ENCODE measurements around the gene HBE1. TPM values are rescaled to one million over a fixed set of nuclear protein-coding genes. Genes with fewer than 3 reads are reported as not detected.

HBE1 gene
- total and polyA plus RNA-seq, 4 donors: 2.1 to 14.6 TPM; not detected in 2

- no peak for ATAC-seq (ENCODE audit: insufficient read depth, low FRiP score)
- no peak for TF ChIP-seq CTCF (IDR thresholded peaks at IDR 0.05; ENCODE audit: control extremely low read depth, extremely low read depth)
Measured at GRCh38 chr11:5274395-5274794, 4.7 kb upstream of the HBE1 start.

GRCh38 chr11:5272395-5273017 is 2.8 kb upstream of the HBE1 start:
- no peaks in the 10 kb centered on the region for H3K27me3 ChIP-seq (ENCODE audit: control insufficient read depth in 3 of 3, insufficient read depth in 3 of 3, low read length in 2 of 3)
- DNase-seq (no peak), ATAC-seq (ENCODE audit: insufficient read depth, low FRiP score) (no peak)
- no peaks in the 10 kb centered on the region for H3K36me3 ChIP-seq (ENCODE audit: control insufficient read depth in 4 of 4, insufficient read depth in 4 of 4, low read length in 4 of 4)
- no peak for TF ChIP-seq CTCF (IDR thresholded peaks at IDR 0.05; ENCODE audit: control extremely low read depth, extremely low read depth)
- no peaks in the 10 kb centered on the region for H3K4me1 ChIP-seq (ENCODE audit: control insufficient read depth in 5 of 5, insufficient read depth in 5 of 5, low read length in 5 of 5)
- H3K27ac ChIP-seq (ENCODE audit: low read depth in 1 of 2, low read length in 1 of 2): no peak overlapping the region
- no peaks in the 10 kb centered on the region for H3K9me3 ChIP-seq (ENCODE audit: control insufficient read depth in 4 of 4, insufficient read depth in 3 of 4, low read length in 3 of 4)
- no peak overlapping the region for H3K9ac ChIP-seq (ENCODE audit: insufficient read depth in 1 of 2, low read length in 2 of 2)
- H3K4me3 ChIP-seq: no peak overlapping the region
- WGBS, 2 donors: 68 to 84% methylated on average over 4 of the region's 4 CpGs

More at GRCh38 chr11:5274395-5274794, 4.7 kb upstream of the HBE1 start:
- no peak overlapping the region for H3K9ac ChIP-seq (ENCODE audit: insufficient read depth in 1 of 2, low read length in 2 of 2)
- no peak overlapping the region for H3K27ac ChIP-seq (ENCODE audit: low read depth in 1 of 2, low read length in 1 of 2)
- no peak overlapping the region for H3K4me3 ChIP-seq
- 73 to 88% methylated on average over 5 of the region's 5 CpGs for WGBS, 2 donors
- DNase-seq: no peak
- H3K9me3 ChIP-seq (ENCODE audit: control insufficient read depth in 4 of 4, insufficient read depth in 3 of 4, low read length in 3 of 4): no peaks in the 10 kb centered on the region
- H3K27me3 ChIP-seq (ENCODE audit: control insufficient read depth in 3 of 3, insufficient read depth in 3 of 3, low read length in 2 of 3): no peaks in the 10 kb centered on the region
- no peaks in the 10 kb centered on the region for H3K4me1 ChIP-seq (ENCODE audit: control insufficient read depth in 5 of 5, insufficient read depth in 5 of 5, low read length in 5 of 5)
- H3K36me3 ChIP-seq (ENCODE audit: control insufficient read depth in 4 of 4, insufficient read depth in 4 of 4, low read length in 4 of 4): no peaks in the 10 kb centered on the region

GRCh38 chr11:5267033-5267563 is 2.6 kb downstream of the HBE1 start:
- 74 to 93% methylated on average over 2 of the region's 2 CpGs for WGBS, 2 donors
- Histone ChIP-seq H3K9ac (ENCODE audit: insufficient read depth in 1 of 2, low read length in 2 of 2) (no peak overlapping the region), H3K4me3 (no peak overlapping the region), H3K27ac (ENCODE audit: low read depth in 1 of 2, low read length in 1 of 2) (no peak overlapping the region), H3K27me3 (ENCODE audit: control insufficient read depth in 3 of 3, insufficient read depth in 3 of 3, low read length in 2 of 3) (no peaks in the 10 kb centered on the region), H3K4me1 (ENCODE audit: control insufficient read depth in 5 of 5, insufficient read depth in 5 of 5, low read length in 5 of 5) (no peaks in the 10 kb centered on the region), H3K36me3 (ENCODE audit: control insufficient read depth in 4 of 4, insufficient read depth in 4 of 4, low read length in 4 of 4) (no peaks in the 10 kb centered on the region), H3K9me3 (ENCODE audit: control insufficient read depth in 4 of 4, insufficient read depth in 3 of 4, low read length in 3 of 4) (no peaks in the 10 kb centered on the region)
- no peak for DNase-seq
- ATAC-seq (ENCODE audit: insufficient read depth, low FRiP score): no peak
- TF ChIP-seq CTCF (IDR thresholded peaks at IDR 0.05; ENCODE audit: control extremely low read depth, extremely low read depth): no peak

GRCh38 chr11:5266609-5267008 is 3.1 kb downstream of the HBE1 start:
- H3K4me3 ChIP-seq: no peak overlapping the region
- H3K36me3 ChIP-seq (ENCODE audit: control insufficient read depth in 4 of 4, insufficient read depth in 4 of 4, low read length in 4 of 4): no peaks in the 10 kb centered on the region
- DNase-seq (no peak), ATAC-seq (ENCODE audit: insufficient read depth, low FRiP score) (no peak)
- no peak overlapping the region for H3K9ac ChIP-seq (ENCODE audit: insufficient read depth in 1 of 2, low read length in 2 of 2)
- H3K27ac ChIP-seq (ENCODE audit: low read depth in 1 of 2, low read length in 1 of 2): no peak overlapping the region
- TF ChIP-seq CTCF (IDR thresholded peaks at IDR 0.05; ENCODE audit: control extremely low read depth, extremely low read depth): no peak
- no peaks in the 10 kb centered on the region for H3K9me3 ChIP-seq (ENCODE audit: control insufficient read depth in 4 of 4, insufficient read depth in 3 of 4, low read length in 3 of 4)
- no peaks in the 10 kb centered on the region for H3K4me1 ChIP-seq (ENCODE audit: control insufficient read depth in 5 of 5, insufficient read depth in 5 of 5, low read length in 5 of 5)
- no peaks in the 10 kb centered on the region for H3K27me3 ChIP-seq (ENCODE audit: control insufficient read depth in 3 of 3, insufficient read depth in 3 of 3, low read length in 2 of 3)

Measured in lung (tissue), 12 donors.